BJ (cell line): Measurements from ENCODE around the gene CBFB. TPM values are rescaled to one million over a fixed set of nuclear protein-coding genes. Genes with fewer than 3 reads are reported as not detected.

Source experiments
- CTCF ChIA-PET: fragments of 350-600 bp; formaldehyde crosslinking; extraction: SDS; loops from one replicate; lab custom pipeline; 2021; ENCODE audit warnings: antibody characterized with exemption, inconsistent platforms; lab: Yijun Ruan, JAX
- POLR2A ChIA-PET: fragments of 300-600 bp; sonication (Branson Sonifier 250); formaldehyde crosslinking; extraction: SDS; loops from one replicate; lab custom pipeline; 2021; ENCODE audit warnings: antibody characterized with exemption; lab: Charles Lee
- DNase-seq: peaks from one replicate; pipeline ENCODE4 v3.0.0-alpha.2; 2011; ENCODE audit warnings: low read depth
- H3K27me3 ChIP-seq: 2 replicates; pipeline ENCODE4 v1.6.0; 2011; ENCODE audit warnings: low read length; ENCODE audit not compliant: control insufficient read depth, insufficient read depth
- H3K36me3 ChIP-seq: 2 replicates; pipeline ENCODE4 v1.5.1; 2011; ENCODE audit warnings: low read length; ENCODE audit not compliant: control insufficient read depth, insufficient read depth
- H3K4me3 ChIP-seq: 2 replicates; pipeline ENCODE4 v1.5.1; 2011; ENCODE audit warnings: low read depth, mild to moderate bottlenecking, control low read depth, low read length
- CTCF ChIP-seq: IDR thresholded peaks from 2 replicates; pipeline ENCODE4 v1.5.1; 2011; ENCODE audit warnings: low read depth, mild to moderate bottlenecking, control low read depth, inconsistent platforms, low read length, moderate library complexity; ENCODE audit not compliant: insufficient read depth
- polyA plus RNA-seq: library from polyadenylated mRNA; depleted of rRNA; stranded (reverse); fragments of >200 nt; gene quantifications from 2 replicates; pipeline ENCODE4 v1.2.3, GENCODE V29; 2011

CBFB gene
- polyA plus RNA-seq, 1 experiment, result 14.7 TPM

GRCh38 chr16:67030221-67030962 lies 1.4 kb downstream of the CBFB start:
- Histone ChIP-seq H3K36me3 (no peaks in the 10 kb centered on the region; the same call in 1 of the 2 replicates), H3K27me3 (no peaks in the 10 kb centered on the region), H3K4me3 (peak overlapping the region; percentile 81)
- no peak for TF ChIP-seq CTCF
- no peak for DNase-seq
- ChIA-PET POLR2A (interaction anchor here (0.7 kb wide), 1 partner anchor 390 kb away, joined by 8 read pairs; no protein-coding TSS in a partner anchor), CTCF (interaction anchor here (0.7 to 5.8 kb wide), 6 partner anchors 11 to 125 kb away, joined by 4 to 26 read pairs (median 6); no protein-coding TSS in a partner anchor)

- Histone ChIP-seq H3K27me3 (no peaks in the 10 kb centered on the region), H3K36me3 (no peaks in the 10 kb centered on the region; the same call in 1 of the 2 replicates), H3K4me3 (no peak overlapping the region)
- DNase-seq, result no peak
- ChIA-PET POLR2A (no interaction called here), CTCF (interaction anchor here (0.6 kb wide), 1 partner anchor 758 kb away, joined by 5 read pairs; no protein-coding TSS in a partner anchor)
- TF ChIP-seq CTCF, result no peak
Observed at GRCh38 chr16:67034487-67034886, 5.5 kb downstream of the CBFB start.

DNA sequence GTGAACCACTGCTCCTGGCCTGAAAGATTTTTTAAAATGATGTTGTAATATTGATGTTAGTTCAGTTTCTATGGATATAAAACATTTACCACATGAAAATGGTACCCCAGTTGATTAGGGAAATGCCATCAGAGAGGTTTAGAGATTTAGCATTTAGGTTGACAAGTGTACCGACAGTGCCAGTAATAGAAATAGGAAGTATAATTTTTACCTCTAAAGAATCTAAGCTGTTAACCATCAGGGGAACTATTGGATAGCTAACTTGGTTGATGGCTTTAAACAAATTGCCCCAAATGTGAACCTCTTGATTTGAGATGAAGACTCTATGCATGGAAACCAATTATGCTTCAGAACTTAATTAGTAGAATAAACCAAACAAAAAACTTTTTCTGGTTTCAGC lies 6.4 kb downstream of the CBFB start:
- TF ChIP-seq CTCF, result no peak
- no peak for DNase-seq
- ChIA-PET POLR2A (interaction anchor here (0.6 kb wide), 1 partner anchor 13 kb away, joined by 4 read pairs; no protein-coding TSS in a partner anchor), CTCF (interaction anchor here (1.0 kb wide), 1 partner anchor 17 kb away, joined by 3 read pairs; no protein-coding TSS in a partner anchor)
- Histone ChIP-seq H3K4me3 (no peak overlapping the region), H3K27me3 (no peaks in the 10 kb centered on the region), H3K36me3 (no peaks in the 10 kb centered on the region; the same call in 1 of the 2 replicates)

DNA sequence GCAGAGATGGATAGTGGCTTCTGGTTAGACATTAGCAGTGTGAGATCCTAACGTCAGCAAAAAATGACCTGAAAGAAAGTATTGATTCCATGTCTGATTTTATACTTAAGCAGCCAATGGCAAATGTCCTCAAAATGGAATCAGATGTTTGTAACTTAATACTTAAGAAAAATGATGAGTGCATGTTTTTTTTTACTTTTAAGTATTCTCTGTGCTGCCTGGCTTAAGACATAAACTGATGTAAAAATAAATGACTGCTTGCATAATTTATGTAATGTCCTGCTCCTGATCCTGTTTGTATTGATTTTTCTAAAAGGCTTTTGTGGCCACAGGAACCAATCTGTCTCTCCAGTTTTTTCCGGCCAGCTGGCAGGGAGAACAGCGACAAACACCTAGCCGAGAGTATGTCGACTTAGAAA lies 7.4 kb downstream of the CBFB start:
- TF ChIP-seq CTCF, result no peak
- DNase-seq, result no peak
- Histone ChIP-seq H3K4me3 (no peak overlapping the region), H3K36me3 (no peaks in the 10 kb centered on the region; the same call in 1 of the 2 replicates), H3K27me3 (no peaks in the 10 kb centered on the region)
- ChIA-PET CTCF (no interaction called here), POLR2A (no interaction called here)

GRCh38 chr16:67039260-67040020 lies 10.5 kb downstream of the CBFB start:
- DNase-seq, result no peak
- CTCF ChIA-PET, result interaction anchor here (1.6 to 2.0 kb wide), 2 partner anchors 9 to 62 kb away, joined by 4 to 6 read pairs; no protein-coding TSS in a partner anchor
- no peaks in the 10 kb centered on the region for H3K36me3 ChIP-seq
- POLR2A ChIA-PET, result no interaction called here
- H3K4me3 ChIP-seq, result no peak overlapping the region
- TF ChIP-seq CTCF, result no peak
- H3K27me3 ChIP-seq, result no peaks in the 10 kb centered on the region
